Neural crest cell (in vitro differentiated cells): ENCODE data around the gene FAM240A. TPM values are rescaled to one million over a fixed set of nuclear protein-coding genes. Genes with fewer than 3 reads are reported as not detected.
"Not testable (repeated sequence)": the region's sequence is repeated elsewhere in the genome, so short reads cannot be mapped to it uniquely, and the experiment has no call there.

Experiments
- DNase-seq: peaks from one replicate; pipeline ENCODE4 v3.0.0; 2021; ENCODE audit warnings: low read depth, mixed read lengths, low spot score
- H3K27ac Mint-ChIP-seq: one replicate; pipeline ENCODE4 v1.8.0; 2021; ENCODE audit warnings: mild to moderate bottlenecking, mixed read lengths; ENCODE audit not compliant: unreplicated experiment
- H3K27me3 Mint-ChIP-seq: 2 replicates; pipeline ENCODE4 v1.8.0; 2021; ENCODE audit warnings: low read depth, mild to moderate bottlenecking, mixed read lengths
- H3K36me3 Mint-ChIP-seq: 2 replicates; pipeline ENCODE4 v1.8.0; 2021; ENCODE audit warnings: low read depth, mild to moderate bottlenecking, mixed read lengths
- H3K4me1 Mint-ChIP-seq: 2 replicates; pipeline ENCODE4 v1.8.0; 2021; ENCODE audit warnings: mixed read lengths
- H3K4me3 Mint-ChIP-seq: one replicate; pipeline ENCODE4 v1.8.0; 2021; ENCODE audit warnings: mild to moderate bottlenecking, mixed read lengths
- H3K9me3 Mint-ChIP-seq: 2 replicates; pipeline ENCODE4 v1.8.0; 2021; ENCODE audit warnings: mixed read lengths
- total RNA-seq: library from RNA; stranded (reverse); gene quantifications from 2 replicates; pipeline ENCODE4 v1.2.1, GENCODE V29; 2021
- TF ChIP-seq, protein P1 (sequence below): fragments of 200-600 bp; sonication (generic); conservative IDR thresholded peaks from 2 replicates; pipeline ENCODE4 v1.5.0; 2021; ENCODE audit warnings: antibody characterized with exemption, mild to moderate bottlenecking

The FAM240A gene
- total RNA-seq, 1 donor from 2014 or later: not detected

- Mint-ChIP-seq H3K4me3 (no peak overlapping the region), H3K36me3 (no peaks in the 10 kb centered on the region), H3K27me3 (peaks cover 91% of the 10 kb centered on the region), H3K4me1 (no peaks in the 10 kb centered on the region), H3K9me3 (no peaks in the 10 kb centered on the region), H3K27ac (no peak overlapping the region)
- TF ChIP-seq, protein P1, sequence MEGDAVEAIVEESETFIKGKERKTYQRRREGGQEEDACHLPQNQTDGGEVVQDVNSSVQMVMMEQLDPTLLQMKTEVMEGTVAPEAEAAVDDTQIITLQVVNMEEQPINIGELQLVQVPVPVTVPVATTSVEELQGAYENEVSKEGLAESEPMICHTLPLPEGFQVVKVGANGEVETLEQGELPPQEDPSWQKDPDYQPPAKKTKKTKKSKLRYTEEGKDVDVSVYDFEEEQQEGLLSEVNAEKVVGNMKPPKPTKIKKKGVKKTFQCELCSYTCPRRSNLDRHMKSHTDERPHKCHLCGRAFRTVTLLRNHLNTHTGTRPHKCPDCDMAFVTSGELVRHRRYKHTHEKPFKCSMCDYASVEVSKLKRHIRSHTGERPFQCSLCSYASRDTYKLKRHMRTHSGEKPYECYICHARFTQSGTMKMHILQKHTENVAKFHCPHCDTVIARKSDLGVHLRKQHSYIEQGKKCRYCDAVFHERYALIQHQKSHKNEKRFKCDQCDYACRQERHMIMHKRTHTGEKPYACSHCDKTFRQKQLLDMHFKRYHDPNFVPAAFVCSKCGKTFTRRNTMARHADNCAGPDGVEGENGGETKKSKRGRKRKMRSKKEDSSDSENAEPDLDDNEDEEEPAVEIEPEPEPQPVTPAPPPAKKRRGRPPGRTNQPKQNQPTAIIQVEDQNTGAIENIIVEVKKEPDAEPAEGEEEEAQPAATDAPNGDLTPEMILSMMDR: no peak
- no peak for DNase-seq
Measured at GRCh38 chr3:46576386-46576785, 35.9 kb upstream of the FAM240A start.

GRCh38 chr3:46576879-46577278, 35.4 kb upstream of the FAM240A start:
- Mint-ChIP-seq H3K9me3 (no peaks in the 10 kb centered on the region), H3K27me3 (peaks cover 93% of the 10 kb centered on the region), H3K36me3 (no peaks in the 10 kb centered on the region), H3K4me3 (no peak overlapping the region), H3K4me1 (no peaks in the 10 kb centered on the region), H3K27ac (no peak overlapping the region)
- no peak for DNase-seq
- TF ChIP-seq, protein P1: no peak

DNA sequence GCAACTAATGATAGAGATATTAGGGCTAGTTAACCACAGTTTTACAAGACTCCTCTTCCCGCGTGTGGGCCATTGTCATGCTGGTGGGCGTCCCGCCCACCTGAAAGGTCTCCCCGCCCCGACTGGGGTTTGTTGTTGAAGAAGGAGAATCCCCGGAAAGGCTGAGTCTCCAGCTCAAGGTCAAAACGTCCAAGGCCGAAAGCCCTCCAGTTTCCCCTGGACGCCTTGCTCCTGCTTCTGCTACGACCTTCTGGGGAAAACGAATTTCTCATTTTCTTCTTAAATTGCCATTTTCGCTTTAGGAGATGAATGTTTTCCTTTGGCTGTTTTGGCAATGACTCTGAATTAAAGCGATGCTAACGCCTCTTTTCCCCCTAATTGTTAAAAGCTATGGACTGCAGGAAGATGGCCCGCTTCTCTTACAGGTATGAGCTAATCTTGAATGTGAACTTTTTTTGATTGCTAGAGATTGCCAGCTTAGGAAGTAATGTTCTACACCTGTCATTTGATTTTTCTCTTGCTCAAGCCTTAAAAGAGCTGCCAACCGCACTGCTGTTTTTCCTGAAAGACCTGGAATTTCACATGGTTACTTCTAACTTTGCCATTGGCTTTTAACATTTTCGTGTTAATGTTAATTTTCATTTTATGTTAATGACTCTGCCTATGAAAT, 34.6 kb upstream of the FAM240A start:
- not testable (repeated sequence) for H3K9me3 Mint-ChIP-seq, DNase-seq, H3K4me1 Mint-ChIP-seq, H3K36me3 Mint-ChIP-seq, H3K27ac Mint-ChIP-seq, H3K4me3 Mint-ChIP-seq
- peaks cover 99% of the 10 kb centered on the region for H3K27me3 Mint-ChIP-seq

DNA sequence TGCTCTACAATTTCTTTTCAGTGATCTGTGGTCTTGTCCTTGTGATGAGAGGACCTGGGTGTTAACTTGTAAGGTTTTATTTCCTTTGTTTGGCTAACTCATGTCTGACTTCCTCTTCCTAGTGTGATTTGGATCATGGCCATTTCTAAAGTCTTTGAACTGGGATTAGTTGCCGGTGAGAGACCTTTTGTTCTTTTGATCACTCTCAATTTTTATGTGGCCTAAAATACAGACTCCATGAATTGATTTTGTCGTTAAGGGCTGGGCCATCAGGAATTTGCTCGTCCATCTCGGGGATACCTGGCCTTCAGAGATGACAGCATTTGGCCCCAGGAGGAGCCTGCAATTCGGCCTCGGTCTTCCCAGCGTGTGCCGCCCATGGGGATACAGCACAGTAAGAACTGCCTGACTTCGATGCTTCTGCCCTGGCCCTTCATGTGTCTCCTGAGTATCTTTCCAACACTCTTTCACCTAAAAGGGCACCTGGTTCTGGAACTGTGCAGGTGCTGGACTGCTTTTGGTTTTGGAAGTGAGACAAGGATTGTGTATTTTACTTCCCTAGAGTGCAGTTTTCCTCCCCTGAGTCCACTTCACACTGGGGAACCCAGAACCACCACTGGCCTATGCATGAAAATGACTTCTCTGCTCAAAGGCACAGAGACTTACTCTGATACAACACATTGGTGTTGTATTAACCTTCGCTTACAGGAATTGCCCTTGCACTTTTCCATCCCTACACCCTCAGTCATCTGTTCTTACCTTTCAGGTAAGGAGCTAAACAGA, 33.2 kb upstream of the FAM240A start:
- H3K4me3 Mint-ChIP-seq: no peak overlapping the region
- peaks cover 98% of the 10 kb centered on the region for H3K27me3 Mint-ChIP-seq
- H3K4me1 Mint-ChIP-seq: no peaks in the 10 kb centered on the region
- no peaks in the 10 kb centered on the region for H3K36me3 Mint-ChIP-seq
- TF ChIP-seq, protein P1: no peak
- peaks cover 2% of the 10 kb centered on the region for H3K9me3 Mint-ChIP-seq
- no peak for DNase-seq
- H3K27ac Mint-ChIP-seq: no peak overlapping the region

DNA sequence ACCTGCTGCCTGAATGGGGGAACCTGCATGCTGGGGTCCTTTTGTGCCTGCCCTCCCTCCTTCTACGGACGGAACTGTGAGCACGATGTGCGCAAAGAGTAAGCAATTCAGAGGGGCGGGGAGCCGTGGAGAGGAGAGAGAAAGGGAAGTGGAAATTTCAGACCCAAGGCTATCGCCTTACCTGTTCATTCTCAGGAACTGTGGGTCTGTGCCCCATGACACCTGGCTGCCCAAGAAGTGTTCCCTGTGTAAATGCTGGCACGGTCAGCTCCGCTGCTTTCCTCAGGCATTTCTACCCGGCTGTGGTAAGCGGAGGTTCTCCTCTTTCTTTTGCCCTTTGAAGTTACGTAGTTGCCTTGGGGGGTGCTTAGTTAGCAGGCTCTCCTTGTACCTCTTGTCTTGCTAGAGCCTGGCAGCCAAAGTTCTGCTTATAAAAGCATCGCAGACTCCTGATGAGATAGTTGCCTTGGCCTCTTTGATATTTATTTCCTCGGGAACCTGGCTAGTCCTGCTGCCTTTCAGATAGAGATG, 32.5 kb upstream of the FAM240A start:
- TF ChIP-seq, protein P1: no peak
- Mint-ChIP-seq H3K4me1 (no peaks in the 10 kb centered on the region), H3K36me3 (no peaks in the 10 kb centered on the region), H3K27ac (no peak overlapping the region), H3K27me3 (peaks cover 91% of the 10 kb centered on the region), H3K9me3 (peaks cover 2% of the 10 kb centered on the region), H3K4me3 (no peak overlapping the region)
- no peak for DNase-seq

DNA sequence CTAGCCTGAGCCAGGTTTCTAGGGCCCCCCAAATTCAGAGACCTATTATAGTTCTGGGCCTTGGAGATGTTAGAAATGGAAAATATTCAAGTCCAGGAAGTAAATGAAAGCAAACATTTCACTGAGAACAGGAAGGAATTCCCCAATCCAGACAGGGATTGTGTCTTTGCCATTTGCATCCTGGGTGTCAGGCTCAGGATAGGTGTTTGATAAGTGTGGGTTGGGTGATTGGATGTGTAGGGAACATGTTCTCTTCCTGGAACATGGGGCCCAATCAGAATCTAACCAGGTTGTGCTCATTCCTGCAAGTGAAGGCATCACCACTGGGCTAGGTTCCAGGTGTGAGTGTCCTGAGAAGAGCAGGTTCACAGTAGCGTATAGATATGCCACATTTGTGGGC, 31.6 kb upstream of the FAM240A start:
- DNase-seq: no peak
- Mint-ChIP-seq H3K9me3 (peaks cover 2% of the 10 kb centered on the region), H3K27ac (no peak overlapping the region), H3K4me3 (no peak overlapping the region), H3K36me3 (no peaks in the 10 kb centered on the region), H3K4me1 (no peaks in the 10 kb centered on the region), H3K27me3 (peaks cover 87% of the 10 kb centered on the region)
- TF ChIP-seq, protein P1: no peak
